Midbrain (tissue), 1 donor: ENCODE data around the gene ADAMTSL5.
"Not testable (repeated sequence)": the region's sequence is repeated elsewhere in the genome, so short reads cannot be mapped to it uniquely, and the experiment has no call there.

ENCODE experiments used
- DNase-seq: peaks from one replicate; lab custom pipeline; 2025; lab: John Stamatoyannopoulos, UW

ADAMTSL5 gene

DNA sequence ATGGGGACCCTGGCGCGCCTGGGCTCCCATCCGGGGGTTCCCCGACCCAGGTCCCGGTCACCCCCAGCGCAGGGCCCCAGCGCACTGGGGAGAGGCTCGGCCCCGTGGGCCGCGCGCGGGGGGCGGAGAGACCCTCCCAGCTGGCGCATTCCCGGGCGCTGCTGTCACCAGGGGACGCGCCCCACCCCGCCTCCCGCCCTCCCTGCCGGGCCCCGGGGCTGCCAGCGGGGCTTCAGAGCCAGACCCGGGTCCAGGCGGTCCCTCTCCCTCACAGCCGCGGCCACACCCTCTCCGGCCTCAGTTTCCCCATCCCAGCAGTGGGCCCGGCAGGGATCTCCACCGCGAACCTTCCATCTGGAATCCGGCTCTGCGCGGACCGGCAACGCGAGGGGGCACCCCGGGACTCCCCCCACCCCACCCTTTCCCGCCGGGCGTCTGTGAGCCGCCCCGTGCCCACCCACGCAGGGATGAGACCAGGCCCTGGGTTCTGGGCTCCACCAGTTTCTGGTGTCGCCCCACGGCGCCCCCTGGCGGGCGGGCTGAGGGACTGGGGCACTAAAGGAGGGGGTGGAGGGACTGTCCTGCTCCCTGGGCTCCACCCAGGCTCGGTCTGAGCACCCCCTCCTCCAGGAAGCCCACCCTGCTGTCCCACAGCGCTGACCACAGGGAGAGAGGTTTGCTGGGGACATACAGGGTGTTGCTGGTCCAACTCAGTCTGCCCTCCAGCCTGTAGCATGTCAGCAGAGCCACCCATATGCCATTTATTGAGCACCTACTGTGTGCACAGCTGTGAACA lies 878 bp upstream of the ADAMTSL5 start:
- DNase-seq: no peak

DNA sequence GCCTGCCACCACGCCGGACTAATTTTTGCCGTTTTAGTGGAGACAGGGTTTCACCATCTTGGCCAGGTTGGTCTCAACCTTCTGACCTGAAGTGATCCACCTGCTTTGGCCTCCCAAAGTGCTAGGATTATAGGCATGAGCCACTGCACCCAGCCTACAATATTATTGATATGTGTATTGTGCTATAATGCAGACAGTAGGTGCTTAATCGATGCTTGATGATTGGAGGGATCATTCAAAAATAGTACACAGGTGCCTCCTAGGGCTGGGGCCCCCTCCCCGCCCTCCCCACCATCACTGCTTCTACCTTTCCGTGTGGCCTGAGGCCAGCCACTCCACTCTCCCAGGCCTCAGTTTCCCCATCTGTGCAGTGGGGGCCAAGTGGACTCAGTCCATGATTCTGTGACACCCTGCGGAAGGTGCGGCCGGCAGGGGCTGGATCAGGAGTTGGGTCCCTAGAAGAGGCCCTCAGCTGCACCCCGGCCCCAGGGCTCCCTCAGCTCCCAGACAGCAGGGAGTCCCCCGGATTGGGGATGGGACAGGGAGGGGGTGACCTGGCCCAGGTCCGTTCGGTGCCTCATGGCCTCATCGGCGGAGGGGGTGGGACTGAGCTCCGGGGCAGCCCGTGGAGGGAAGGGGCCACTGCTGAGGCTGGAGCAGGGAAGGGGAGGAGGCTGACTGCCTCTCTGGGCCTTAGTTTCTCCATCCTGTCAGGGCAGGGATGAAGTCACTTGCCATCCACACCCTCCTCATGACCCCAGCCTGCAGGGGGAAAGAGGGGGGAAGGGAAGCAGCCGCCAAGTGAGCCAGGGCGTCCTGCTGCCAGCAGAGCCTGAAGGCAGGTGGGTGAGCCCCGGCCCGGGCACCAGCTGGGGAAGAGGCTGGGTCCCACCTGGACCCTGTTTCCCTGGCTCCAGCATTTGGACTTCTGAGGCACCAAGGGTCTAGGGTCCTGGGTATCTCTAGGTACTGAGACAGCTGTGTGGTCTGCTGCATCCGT lies 1.2 kb downstream of the ADAMTSL5 start:
- DNase-seq: no peak

DNA sequence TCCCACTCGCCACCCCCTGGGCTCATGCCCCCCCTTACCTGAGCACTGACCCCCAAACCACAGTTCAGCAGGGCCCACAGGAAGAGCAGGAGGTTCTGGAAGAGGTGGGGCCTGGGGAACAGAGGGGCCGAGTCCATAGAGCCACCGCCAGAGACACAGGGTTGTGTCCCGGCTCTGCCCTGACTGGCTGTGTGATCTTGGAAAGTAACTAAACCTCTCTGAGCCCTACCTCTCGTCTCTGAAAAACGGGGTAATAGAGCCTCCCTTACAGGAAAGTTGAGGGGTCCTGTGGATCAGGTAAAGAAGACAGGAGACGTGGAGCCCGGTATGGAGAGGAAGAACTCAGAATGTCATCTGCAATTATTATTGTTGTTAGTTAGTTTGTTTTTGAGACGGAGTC lies 2.0 kb downstream of the ADAMTSL5 start:
- no peak for DNase-seq

DNA sequence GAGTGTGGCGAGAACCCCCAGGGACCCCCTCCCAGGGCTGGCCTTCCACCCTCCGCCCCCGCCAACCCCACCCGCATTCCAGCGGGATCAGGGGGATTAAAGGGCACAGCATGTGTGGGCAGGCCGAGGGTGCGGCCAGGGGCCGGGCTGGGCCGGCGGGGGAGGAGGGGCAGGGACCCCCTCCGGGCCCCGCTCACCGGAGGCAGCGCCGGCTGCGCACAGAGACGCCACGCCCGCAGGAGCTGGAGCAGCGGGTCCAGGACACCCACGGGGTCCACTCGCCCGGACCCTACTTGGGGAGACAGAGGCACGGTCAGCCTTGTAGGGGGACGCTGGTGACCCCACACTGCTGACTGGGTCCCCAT lies 2.4 kb downstream of the ADAMTSL5 start:
- DNase-seq: no peak

DNA sequence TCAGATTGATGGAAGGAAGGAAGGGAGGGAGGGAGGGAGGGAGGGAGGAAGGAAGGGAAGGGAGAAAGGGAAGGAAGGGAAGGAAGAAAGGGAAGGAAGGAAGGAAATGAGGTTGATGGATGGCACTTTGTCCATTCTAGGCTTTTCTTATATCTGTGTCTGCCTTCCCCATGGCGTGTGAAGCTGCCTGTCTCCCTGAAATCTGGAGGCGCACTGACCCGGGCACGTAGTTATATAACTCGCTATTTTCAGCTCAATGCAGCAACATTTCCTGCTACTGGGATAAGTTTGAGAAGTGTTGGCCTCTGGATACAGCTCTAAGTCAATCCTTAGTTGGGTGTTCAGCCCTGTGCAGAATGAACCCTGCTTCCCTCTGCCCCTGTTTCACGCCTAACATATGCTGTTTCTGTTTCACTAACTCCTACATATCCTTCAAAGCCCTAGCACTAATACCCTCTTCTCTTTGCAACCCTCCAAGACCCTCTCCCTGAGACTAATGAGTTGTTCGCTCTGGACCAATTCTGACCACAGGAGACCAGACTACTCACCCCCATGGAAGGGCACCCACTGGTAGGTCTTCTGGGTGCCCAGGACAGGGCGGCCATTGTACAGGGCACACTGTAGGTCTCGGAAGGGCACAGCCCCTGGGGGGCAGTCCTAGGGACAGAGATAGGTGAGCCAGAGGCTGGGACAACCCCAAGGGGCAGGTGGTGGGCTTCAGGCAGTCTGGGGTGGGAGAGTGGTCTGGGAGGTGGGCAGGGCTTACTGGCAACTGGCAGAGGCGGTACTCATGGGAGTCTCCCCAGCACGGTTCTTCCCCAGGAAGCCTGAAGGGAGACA lies 3.0 kb downstream of the ADAMTSL5 start:
- no peak for DNase-seq

DNA sequence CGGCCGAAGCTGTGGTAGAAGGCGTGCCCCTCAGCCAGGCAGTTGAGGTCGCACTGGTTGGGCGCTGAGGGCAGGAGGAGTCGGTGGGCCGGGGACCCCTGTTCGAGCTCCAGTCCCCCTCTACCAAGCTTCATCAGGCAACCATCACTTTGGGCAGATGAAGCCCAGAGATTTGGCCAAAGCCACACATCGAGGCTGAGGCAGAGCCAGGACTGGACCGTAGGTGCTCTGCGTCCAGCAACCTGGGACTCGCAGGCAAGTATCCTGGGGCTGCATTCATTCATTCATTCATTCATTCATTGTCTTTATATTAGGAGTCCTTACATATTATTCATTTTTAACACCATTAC lies 4.3 kb downstream of the ADAMTSL5 start:
- no peak for DNase-seq

DNA sequence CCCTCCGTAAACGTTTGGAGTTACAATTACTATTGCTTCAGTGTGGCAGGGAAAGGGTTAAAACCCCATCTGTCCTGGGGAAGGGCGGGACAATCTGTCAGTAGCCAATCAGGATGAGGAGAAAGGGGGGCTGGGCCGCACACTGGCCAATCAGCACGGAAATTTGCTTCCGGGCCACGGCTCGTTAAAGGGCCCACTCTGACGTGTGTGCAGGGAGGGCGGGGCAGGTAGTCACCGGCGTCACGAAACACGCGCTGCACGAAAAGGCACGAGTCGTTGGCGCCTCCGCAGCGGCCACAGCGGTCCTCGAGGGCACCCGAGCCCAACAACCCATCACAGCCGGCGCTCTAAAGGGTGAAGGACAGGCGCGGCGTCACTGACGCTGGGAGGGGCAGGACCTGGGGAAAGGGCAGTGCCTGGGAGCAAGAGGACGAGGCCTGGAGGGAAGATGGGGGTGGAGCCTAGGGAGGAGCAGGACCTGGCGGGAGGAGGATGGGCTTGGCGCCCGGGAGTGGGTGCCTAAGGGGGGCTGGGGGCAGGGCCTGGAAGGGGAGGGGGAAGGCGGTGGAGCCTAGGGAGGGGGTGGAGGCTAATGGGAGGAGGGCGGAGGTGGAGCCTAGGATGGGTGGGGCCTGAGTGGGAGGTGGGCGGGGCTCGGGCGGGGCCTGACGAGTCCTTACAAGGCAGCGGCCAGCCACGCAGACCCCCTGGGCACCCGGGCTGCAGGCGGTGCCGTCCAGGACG lies 4.9 kb downstream of the ADAMTSL5 start:
- peak; percentile 94 for DNase-seq

DNA sequence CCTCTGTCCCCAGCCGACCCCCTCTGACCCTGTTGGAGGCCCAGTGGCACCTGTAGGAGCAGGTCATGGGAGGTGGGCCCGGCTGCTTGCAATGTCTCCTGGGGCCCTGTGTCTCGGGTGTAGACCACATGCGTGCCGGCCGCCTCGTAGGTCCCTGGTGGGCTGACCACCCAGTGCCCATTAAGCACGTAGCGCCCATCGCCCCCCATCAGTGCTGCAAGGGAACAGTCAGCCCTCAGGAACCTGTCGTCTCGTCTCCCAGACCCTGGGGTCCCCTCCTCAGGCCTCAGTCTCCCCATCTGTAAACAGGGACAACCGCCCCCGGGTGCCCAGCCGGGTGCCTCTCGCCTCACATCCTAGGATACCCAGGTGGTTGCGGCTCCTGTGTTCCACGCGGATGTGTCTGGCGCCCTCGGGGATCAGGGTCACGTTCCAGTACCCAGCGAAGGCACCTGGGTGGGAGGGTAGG lies 5.6 kb downstream of the ADAMTSL5 start:
- DNase-seq: no peak

DNA sequence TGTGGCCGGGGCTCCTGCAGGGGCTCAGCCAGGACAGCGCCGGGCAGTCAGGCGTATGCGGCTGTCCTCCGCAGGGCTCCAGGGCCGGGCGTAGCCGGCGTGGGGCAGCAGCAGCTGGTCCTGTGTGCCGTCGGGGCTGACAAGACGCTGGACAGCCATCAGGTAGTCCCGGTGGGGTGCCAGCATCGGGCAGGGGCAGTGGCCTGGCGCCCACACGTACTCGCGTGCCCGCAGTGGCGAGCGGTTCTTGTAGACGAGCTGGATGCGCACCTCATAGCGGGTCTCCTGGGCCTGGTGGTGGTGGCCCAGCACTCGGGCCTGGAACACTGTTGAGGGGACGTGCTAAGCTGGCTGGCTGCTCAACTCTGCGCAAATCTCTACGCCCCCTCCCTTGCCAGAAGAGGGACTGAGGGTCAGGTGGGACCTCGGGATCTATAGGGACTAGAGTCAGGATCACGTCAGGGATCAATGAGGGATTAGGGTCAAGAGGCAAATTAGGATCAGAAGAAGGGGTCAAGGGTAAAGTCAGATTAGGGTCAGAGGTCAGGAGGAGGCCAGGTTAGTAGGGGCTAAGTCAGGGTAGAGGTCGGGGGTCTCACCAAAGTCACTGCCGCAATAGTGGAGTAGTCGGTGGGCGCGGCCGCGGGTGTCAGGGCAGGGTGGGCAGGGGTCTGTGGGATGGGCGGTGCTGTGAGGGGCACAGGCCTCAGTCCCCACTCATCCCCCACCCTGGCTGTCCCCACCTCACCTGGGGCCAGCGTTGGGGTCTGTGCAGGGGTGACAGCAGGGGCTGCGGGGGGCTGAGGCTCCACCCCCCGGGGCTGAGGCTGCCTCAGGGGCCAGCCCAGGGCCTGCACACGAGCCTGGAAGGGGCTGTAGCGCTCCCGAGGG lies 6.6 kb downstream of the ADAMTSL5 start:
- no peak for DNase-seq

DNA sequence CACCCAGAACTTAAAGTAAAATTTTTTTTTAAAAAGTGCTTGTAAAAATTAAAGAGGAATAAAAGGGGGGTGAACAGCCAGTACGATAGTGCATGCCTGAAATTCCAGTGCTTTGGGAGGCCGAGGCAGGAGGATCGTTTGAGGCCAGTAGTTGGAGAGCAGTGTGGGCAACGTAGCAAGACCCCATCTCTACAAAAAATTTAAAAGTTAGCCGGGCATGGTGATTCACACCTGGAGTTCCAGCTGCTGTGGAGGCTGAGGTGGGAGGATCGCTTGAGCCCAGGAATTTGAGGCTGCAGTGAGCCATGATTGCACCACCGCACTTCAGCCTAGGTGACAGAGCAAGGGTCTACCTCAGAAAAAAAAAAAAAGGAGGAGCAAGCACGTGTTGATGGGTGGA lies 7.8 kb downstream of the ADAMTSL5 start:
- DNase-seq: no peak

DNA sequence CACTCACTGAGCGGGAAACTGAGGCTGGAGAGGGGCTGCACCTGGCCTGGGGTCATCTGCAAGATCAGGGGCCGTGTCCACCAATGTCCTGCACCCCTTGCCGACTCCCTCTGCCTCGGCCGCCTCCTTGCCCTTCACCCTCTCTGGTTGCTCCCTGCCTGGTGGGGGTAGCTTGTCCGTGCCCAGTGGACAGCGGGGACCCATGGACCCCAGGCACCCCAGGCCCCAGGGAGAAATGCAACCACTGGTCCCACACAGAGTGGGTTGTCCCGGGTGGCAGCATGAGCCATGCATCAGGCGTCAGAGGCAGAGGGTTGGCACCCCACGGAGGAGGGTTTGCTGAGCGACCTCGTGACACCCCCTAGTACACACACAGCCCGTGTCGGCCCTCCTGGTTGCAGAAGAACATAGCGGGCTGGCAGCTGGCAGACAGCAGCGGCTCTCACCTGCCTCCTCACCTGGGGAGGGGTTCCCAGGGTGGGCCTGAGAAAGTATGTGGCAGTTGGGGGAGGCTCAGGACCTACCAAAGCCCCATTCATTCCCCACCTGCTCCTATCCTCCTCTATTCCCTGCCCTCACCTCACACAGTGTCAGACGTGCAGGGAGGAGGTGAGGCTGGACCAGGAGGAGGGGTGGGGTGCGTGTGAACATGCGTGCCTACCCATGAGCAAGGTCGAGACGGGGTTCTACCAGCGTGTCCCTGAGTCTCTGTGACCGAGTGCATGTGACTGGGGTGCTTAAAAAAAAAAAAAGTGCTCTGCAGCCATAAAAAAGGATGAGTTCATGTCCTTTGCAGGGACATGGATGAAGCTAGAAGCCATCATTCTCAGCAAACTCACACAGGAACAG lies 8.7 kb downstream of the ADAMTSL5 start:
- DNase-seq: no peak

DNA sequence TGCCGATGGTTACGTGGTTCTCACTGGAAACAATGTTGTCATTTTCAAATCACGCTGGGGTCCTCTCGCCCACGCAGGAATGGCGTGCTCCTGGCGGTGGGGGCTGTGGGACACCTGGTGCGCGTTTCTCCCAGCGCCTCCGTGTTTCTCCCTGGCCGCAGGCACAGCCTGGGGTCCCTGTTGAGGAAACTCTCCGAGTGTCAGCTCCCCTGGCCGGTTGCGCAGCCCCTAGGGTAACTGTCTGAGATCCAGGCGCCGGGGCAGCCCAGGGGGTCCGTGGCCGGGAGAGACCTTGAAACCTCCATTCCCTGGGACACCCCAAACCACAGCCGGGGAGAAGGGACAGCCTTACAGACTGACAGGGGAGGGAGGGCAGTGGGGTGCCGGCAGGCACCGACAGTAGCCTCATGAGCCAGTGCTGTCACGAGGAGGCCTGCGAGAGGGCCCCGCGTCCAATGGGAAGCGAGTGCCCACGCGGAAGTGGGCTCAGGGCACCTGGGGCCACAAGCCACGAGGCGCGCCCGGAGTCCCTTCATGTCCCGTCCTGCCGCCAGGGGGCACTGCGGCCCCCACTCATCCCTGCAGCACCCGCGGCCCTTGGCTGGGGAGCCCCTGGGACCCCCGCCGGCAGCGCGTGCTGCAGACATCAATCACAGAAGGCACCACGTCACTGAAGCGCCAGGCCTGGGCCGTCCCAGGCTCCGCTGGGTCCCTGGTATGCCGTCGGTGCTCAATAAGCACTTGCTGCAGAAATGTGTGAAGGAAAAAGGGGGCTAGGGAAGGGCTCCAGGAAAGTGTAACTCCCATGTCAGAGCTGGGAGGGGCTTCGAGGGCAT lies 9.5 kb downstream of the ADAMTSL5 start:
- DNase-seq: peak; percentile 32

DNA sequence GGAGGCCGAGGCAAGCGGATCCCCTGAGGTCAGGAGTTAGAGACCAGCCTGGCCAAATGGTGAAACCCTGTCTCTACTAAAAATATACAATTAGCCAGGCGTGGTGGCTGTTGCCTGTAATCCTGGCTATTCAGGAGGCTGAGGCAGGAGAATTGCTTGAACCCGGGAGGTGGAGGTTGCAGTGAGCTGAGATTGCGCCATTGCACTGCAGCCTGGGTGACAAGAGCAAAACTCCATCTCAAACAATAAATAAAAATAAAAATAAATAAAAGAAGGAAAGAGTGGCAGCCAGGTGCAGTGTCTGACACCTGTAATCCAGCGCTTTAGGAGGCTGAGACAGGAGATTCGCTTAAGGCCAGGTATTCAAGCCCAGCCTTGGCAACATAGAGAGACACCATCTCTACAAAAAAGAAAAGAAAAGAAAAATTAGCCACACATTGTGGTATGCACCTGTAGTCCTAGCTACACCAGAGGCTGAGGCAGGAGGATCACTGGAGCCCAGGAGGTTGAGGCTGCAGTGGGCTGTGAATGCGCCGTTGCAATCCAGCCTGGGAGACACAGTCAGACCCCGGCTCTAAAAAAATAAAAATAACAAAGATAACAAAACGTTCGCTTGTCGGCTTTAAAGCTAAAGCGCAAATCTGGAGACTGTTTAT lies 10.3 kb downstream of the ADAMTSL5 start:
- no peak for DNase-seq

DNA sequence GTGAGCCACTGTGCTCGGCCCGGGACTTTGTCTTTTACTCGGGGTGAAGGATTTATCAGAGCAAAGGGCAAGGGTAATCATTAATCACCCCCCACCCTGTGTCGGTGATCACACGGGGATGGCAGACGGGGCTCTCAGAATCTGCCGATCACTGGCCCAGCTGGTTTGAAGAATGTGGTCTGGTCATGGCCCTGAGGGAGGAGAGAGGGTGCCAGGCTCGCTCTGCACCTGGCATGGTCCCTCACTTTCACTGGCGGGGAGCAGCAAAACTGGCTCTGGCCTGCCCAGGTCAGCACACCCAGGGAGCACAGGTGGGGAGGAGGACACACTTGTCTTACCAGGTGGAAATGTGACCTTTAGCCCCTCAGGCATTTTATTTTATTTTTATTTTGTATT lies 11.6 kb downstream of the ADAMTSL5 start:
- DNase-seq: no peak

DNA sequence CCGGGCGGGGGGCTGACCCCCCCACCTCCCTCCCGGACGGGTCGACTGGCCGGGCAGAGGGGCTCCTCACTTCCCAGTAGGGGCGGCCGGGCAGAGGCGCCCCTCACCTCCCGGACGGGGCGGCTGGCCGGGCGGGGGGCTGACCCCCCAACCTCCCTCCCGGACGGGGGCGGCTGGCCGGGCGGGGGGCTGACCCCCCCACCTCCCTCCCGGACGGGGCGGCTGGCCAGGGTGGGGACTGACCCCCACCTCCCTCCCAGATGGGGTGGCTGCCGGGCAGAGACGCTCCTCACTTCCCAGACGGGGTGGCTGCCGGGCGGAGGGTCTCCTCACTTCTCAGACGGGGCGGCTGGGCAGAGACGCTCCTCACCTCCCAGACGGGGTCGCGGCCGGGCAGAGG lies 13.6 kb downstream of the ADAMTSL5 start:
- DNase-seq: not testable (repeated sequence)

DNA sequence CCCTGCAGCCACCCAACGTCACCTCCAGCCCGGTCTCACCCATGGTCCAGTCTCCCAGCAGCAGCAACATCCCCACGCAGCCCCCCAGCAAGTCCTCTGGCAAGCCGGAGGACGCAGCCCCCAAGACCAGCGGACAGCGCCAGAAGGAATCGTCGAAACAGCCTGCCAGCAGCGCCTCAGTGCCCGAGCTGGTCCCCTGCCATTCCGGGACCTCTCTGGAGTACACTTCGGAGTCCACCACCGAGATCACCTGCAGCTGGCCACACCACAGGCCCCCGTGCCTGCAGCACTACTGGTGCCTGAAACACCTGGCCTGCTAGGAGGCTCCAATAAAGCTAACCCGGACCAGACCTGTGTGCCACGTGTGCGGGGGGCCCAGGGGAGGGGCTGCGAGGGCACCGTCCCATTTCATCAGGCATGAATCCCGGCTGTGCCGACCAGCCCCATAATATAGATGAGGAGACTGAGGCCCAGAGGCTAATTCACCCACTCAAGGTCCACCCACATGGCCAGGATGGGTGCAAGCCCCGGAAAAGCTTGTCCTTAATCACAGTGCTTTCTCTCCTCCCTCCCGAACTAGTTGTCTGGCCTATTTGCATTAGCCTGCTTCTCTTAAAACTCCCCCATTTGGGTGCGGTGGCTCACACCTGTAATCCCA lies 15.1 kb downstream of the ADAMTSL5 start:
- no peak for DNase-seq
